Mesodermal cell (in vitro differentiated cells): ENCODE data around the gene GCGR.

Experiments used
- H3K27ac ChIP-seq: 2 replicates; pipeline ENCODE4 v1.7.0; 2013; ENCODE audit warnings: mild to moderate bottlenecking, low read depth, low read length, moderate library complexity; ENCODE audit not compliant: severe bottlenecking
- H3K36me3 ChIP-seq: 2 replicates; pipeline ENCODE4 v1.7.1; 2013; ENCODE audit warnings: mild to moderate bottlenecking, low read length, moderate library complexity; ENCODE audit not compliant: control insufficient read depth, insufficient read depth
- H3K4me1 ChIP-seq: one replicate; pipeline ENCODE4 v1.7.1; 2013; ENCODE audit warnings: mild to moderate bottlenecking, low read length; ENCODE audit not compliant: insufficient read depth, control insufficient read depth, poor library complexity, severe bottlenecking
- H3K4me3 ChIP-seq: 2 replicates; pipeline ENCODE4 v1.7.0; 2013; ENCODE audit warnings: low read length, control low read depth, mild to moderate bottlenecking; ENCODE audit not compliant: insufficient read depth, poor library complexity, severe bottlenecking; ENCODE audit errors: extremely low read depth
- H3K9me3 ChIP-seq: 2 replicates; pipeline ENCODE4 v1.7.1; 2013; ENCODE audit warnings: mild to moderate bottlenecking, low read length, moderate library complexity; ENCODE audit not compliant: control insufficient read depth
- WGBS, 2 experiments: methylation state at CpG; one replicate each; pipeline ENCODE4 v1.1.5; 2013; ENCODE audit warnings: missing lambda C conversion rate in 2 of 2; ENCODE audit not compliant: insufficient coverage in 2 of 2; 5-methylcytosine and 5-hydroxymethylcytosine counted together

GCGR gene

GRCh38 chr17:81806461-81807209 lies 2.7 kb downstream of the GCGR start:
- no peaks in the 10 kb centered on the region for H3K4me1 ChIP-seq
- no peaks in the 10 kb centered on the region for H3K36me3 ChIP-seq
- H3K27ac ChIP-seq = no peak overlapping the region
- no peak overlapping the region for H3K4me3 ChIP-seq
- no peaks in the 10 kb centered on the region for H3K9me3 ChIP-seq
- WGBS, 2 experiments = 48 to 58% methylated on average over 12 to 18 of the region's 23 CpGs

- H3K4me1 ChIP-seq = no peaks in the 10 kb centered on the region
- WGBS, 2 experiments = 72 to 80% methylated on average over 13 to 17 of the region's 18 CpGs
- no peak overlapping the region for H3K27ac ChIP-seq
- no peaks in the 10 kb centered on the region for H3K36me3 ChIP-seq
- H3K4me3 ChIP-seq = no peak overlapping the region
- no peaks in the 10 kb centered on the region for H3K9me3 ChIP-seq
Measured at GRCh38 chr17:81807210-81807719, 3.3 kb downstream of the GCGR start.

GRCh38 chr17:81807839-81808238 lies 3.9 kb downstream of the GCGR start:
- H3K4me3 ChIP-seq = no peak overlapping the region
- WGBS, 2 experiments = 80 to 90% methylated on average over 10 to 13 of the region's 13 CpGs
- no peak overlapping the region for H3K27ac ChIP-seq

GRCh38 chr17:81808778-81809555 lies 5.0 kb downstream of the GCGR start:
- no peaks in the 10 kb centered on the region for H3K4me1 ChIP-seq
- no peak overlapping the region for H3K27ac ChIP-seq
- H3K36me3 ChIP-seq = no peaks in the 10 kb centered on the region
- no peaks in the 10 kb centered on the region for H3K9me3 ChIP-seq
- 75 to 76% methylated on average over 17 to 20 of the region's 20 CpGs for WGBS, 2 experiments
- no peak overlapping the region for H3K4me3 ChIP-seq

More at GRCh38 chr17:81807839-81808238, 3.9 kb downstream of the GCGR start:
- Histone ChIP-seq H3K9me3 (no peaks in the 10 kb centered on the region), H3K36me3 (no peaks in the 10 kb centered on the region), H3K4me1 (no peaks in the 10 kb centered on the region)

GRCh38 chr17:81809556-81809998 lies 5.6 kb downstream of the GCGR start:
- WGBS, 2 experiments = 81 to 91% methylated on average over 7 of the region's 7 CpGs
- Histone ChIP-seq H3K36me3 (no peaks in the 10 kb centered on the region), H3K4me1 (no peaks in the 10 kb centered on the region), H3K9me3 (no peaks in the 10 kb centered on the region), H3K4me3 (no peak overlapping the region), H3K27ac (no peak overlapping the region)

- H3K9me3 ChIP-seq = no peaks in the 10 kb centered on the region
- H3K4me1 ChIP-seq = no peaks in the 10 kb centered on the region
- H3K4me3 ChIP-seq = no peak overlapping the region
- H3K27ac ChIP-seq = no peak overlapping the region
- H3K36me3 ChIP-seq = no peaks in the 10 kb centered on the region
- WGBS, 2 experiments = 87 to 95% methylated on average over 3 to 6 of the region's 8 CpGs
Measured at GRCh38 chr17:81810476-81810875, 6.5 kb downstream of the GCGR start.

GRCh38 chr17:81810892-81811704 lies 7.1 kb downstream of the GCGR start:
- Histone ChIP-seq H3K9me3 (no peaks in the 10 kb centered on the region), H3K4me1 (no peaks in the 10 kb centered on the region), H3K36me3 (no peaks in the 10 kb centered on the region), H3K4me3 (no peak overlapping the region), H3K27ac (no peak overlapping the region)
- 89% methylated on average over 32 to 41 of the region's 42 CpGs for WGBS, 2 experiments

GRCh38 chr17:81811705-81812570 lies 8.0 kb downstream of the GCGR start:
- H3K4me1 ChIP-seq = no peaks in the 10 kb centered on the region
- H3K27ac ChIP-seq = no peak overlapping the region
- H3K9me3 ChIP-seq = no peaks in the 10 kb centered on the region
- 91 to 95% methylated on average over 17 to 18 of the region's 24 CpGs for WGBS, 2 experiments
- H3K36me3 ChIP-seq = no peaks in the 10 kb centered on the region
- no peak overlapping the region for H3K4me3 ChIP-seq

GRCh38 chr17:81812571-81813370 lies 8.8 kb downstream of the GCGR start:
- no peak overlapping the region for H3K4me3 ChIP-seq
- H3K9me3 ChIP-seq = no peaks in the 10 kb centered on the region
- 87 to 90% methylated on average over 38 to 42 of the region's 45 CpGs for WGBS, 2 experiments
- no peaks in the 10 kb centered on the region for H3K4me1 ChIP-seq
- no peak overlapping the region for H3K27ac ChIP-seq
- H3K36me3 ChIP-seq = no peaks in the 10 kb centered on the region
